ENCODE data around the gene TDRD9.

- TF ChIP-seq POLR2A (IDR thresholded peaks at IDR 0.05; ENCODE audit: low read depth): no peak
- TF ChIP-seq CTCF (IDR thresholded peaks at IDR 0.05): no peak
- TF ChIP-seq POLR2AphosphoS5 (IDR thresholded peaks at IDR 0.05): no peak
These were observed 164.7 kb downstream of the TDRD9 start for GRCh38 chr14:104092931-104093365.

Measured in esophagus muscularis mucosa (tissue), 3 donors.